H1 (cell line): ENCODE measurements around the gene LPGAT1. TPM values are rescaled to one million over a fixed set of nuclear protein-coding genes. Genes with fewer than 3 reads are reported as not detected.

Source experiments
- CTCF ChIA-PET: fragments of 300-600 bp; sonication (Branson Sonifier 250); formaldehyde crosslinking; loops from one replicate; lab custom pipeline; 2021; ENCODE audit not compliant: partially characterized antibody; lab: Charles Lee
- POLR2A ChIA-PET: fragments of 300-600 bp; sonication (Branson Sonifier 250); formaldehyde crosslinking; loops from one replicate; lab custom pipeline; 2021; ENCODE audit warnings: inconsistent platforms; ENCODE audit not compliant: partially characterized antibody; lab: Charles Lee
- DNase-seq, 2 experiments: peaks; one replicate each; pipeline versions ENCODE4 v3.0.0 to v3.0.0-alpha.2; 2010 to 2022; ENCODE audit warnings: low spot score in 2 of 2, low read depth in 1 of 2, mixed read lengths in 1 of 2
- FAIRE-seq: peaks from 2 replicates; lab custom pipeline; 2011; peaks lifted over from hg19 to GRCh38; lab: Jason Lieb, UNC
- H2AFZ ChIP-seq: 2 replicates; pipeline ENCODE4 v1.8.1; 2012; ENCODE audit warnings: low read length, inconsistent platforms
- H2AK5ac ChIP-seq: 2 replicates; pipeline ENCODE4 v1.6.1; 2013; ENCODE audit warnings: low read depth, low read length
- H2BK120ac ChIP-seq: replicated peaks from 2 replicates; pipeline ENCODE3; 2013; ENCODE audit warnings: low read depth, low read length, inconsistent platforms
- H2BK12ac ChIP-seq: 2 replicates; pipeline ENCODE4 v1.6.1; 2013; ENCODE audit warnings: low read depth, low read length
- H2BK15ac ChIP-seq: 2 replicates; pipeline ENCODE4 v1.6.1; 2013; ENCODE audit warnings: low read length
- H2BK20ac ChIP-seq: 2 replicates; pipeline ENCODE4 v1.6.1; 2013; ENCODE audit warnings: low read length
- H2BK5ac ChIP-seq: 2 replicates; pipeline ENCODE4 v1.6.1; 2013; ENCODE audit warnings: low read depth, low read length
- H3K14ac ChIP-seq: 2 replicates; pipeline ENCODE4 v1.6.1; 2013; ENCODE audit warnings: inconsistent platforms; ENCODE audit not compliant: insufficient read length
- H3K18ac ChIP-seq: 2 replicates; pipeline ENCODE4 v1.6.1; 2013; ENCODE audit warnings: low read length; ENCODE audit errors: extremely low read depth
- H3K23ac ChIP-seq: 2 replicates; pipeline ENCODE4 v1.6.1; 2013; ENCODE audit warnings: inconsistent platforms; ENCODE audit not compliant: insufficient read length
- H3K23me2 ChIP-seq: 2 replicates; pipeline ENCODE4 v1.6.1; 2013; ENCODE audit warnings: low read depth, low read length
- H3K27ac ChIP-seq: 2 replicates; pipeline ENCODE4 v1.6.1; 2011; ENCODE audit warnings: low read depth, low read length, inconsistent platforms
- H3K27me3 ChIP-seq, 4 experiments: replicated peaks in 1 of 4; 1 replicate in 1 of 4; 2 replicates in 3 of 4; pipeline versions ENCODE4 v1.6.1 to v1.8.1; 2011 to 2013; ENCODE audit warnings: low read length in 3 of 4, mild to moderate bottlenecking in 3 of 4, inconsistent platforms in 2 of 4, mixed read lengths in 2 of 4, moderate library complexity in 1 of 4; ENCODE audit not compliant: control insufficient read depth in 3 of 4, insufficient read depth in 3 of 4; ENCODE audit errors: extremely low read depth in 1 of 4
- H3K36me3 ChIP-seq, 4 experiments: 2 replicates each; pipeline versions ENCODE4 v1.6.1 to v1.8.1; 2011 to 2013; ENCODE audit warnings: mild to moderate bottlenecking in 4 of 4, low read length in 3 of 4, moderate library complexity in 2 of 4, control low read depth in 1 of 4, inconsistent platforms in 1 of 4; ENCODE audit not compliant: insufficient read depth in 4 of 4, control insufficient read depth in 2 of 4
- H3K4ac ChIP-seq: replicated peaks from 2 replicates; pipeline ENCODE3; 2013; ENCODE audit warnings: low read length, low read depth, mixed read lengths, inconsistent platforms; ENCODE audit not compliant: insufficient read length
- H3K4me1 ChIP-seq, 4 experiments: replicated peaks in 1 of 4; 1 replicate in 1 of 4; 2 replicates in 3 of 4; pipeline versions ENCODE4 v1.6.1 to v1.8.1; 2011 to 2013; ENCODE audit warnings: low read length in 3 of 4, inconsistent platforms in 2 of 4, mixed read lengths in 1 of 4; ENCODE audit not compliant: insufficient read depth in 4 of 4, control insufficient read depth in 3 of 4
- H3K4me2 ChIP-seq, 2 experiments: 2 replicates each; pipeline versions ENCODE4 v1.6.1 to v1.8.1; 2011 to 2013; ENCODE audit warnings: low read depth in 2 of 2, low read length in 2 of 2, control low read depth in 1 of 2, inconsistent platforms in 1 of 2, mild to moderate bottlenecking in 1 of 2; ENCODE audit not compliant: insufficient read depth in 1 of 2
- H3K4me3 ChIP-seq, 4 experiments: fragments of 200-600, 300-600 bp in 1 of 4; sonication (generic), shearing (Covaris generic), sonication (Bioruptor Twin) in 1 of 4; 2 replicates each; pipeline versions ENCODE4 v1.5.1 to v1.8.1; 2011 to 2016; ENCODE audit warnings: low read length in 4 of 4, low read depth in 3 of 4, control low read depth in 2 of 4, inconsistent platforms in 2 of 4, mild to moderate bottlenecking in 2 of 4, mixed read lengths in 1 of 4, moderate library complexity in 1 of 4; ENCODE audit not compliant: insufficient read depth in 2 of 4; ENCODE audit errors: extremely low read depth in 1 of 4
- H3K56ac ChIP-seq: replicated peaks from 2 replicates; pipeline ENCODE3; 2013; ENCODE audit warnings: low read depth, mild to moderate bottlenecking, mixed read lengths, low read length, inconsistent platforms; ENCODE audit not compliant: insufficient read length
- H3K79me1 ChIP-seq: 2 replicates; pipeline ENCODE4 v1.6.1; 2013; ENCODE audit warnings: low read depth, low read length, control low read depth
- H3K79me2 ChIP-seq, 2 experiments: 2 replicates each; pipeline versions ENCODE4 v1.6.1 to v1.8.1; 2012 to 2013; ENCODE audit warnings: low read length in 2 of 2, mild to moderate bottlenecking in 2 of 2, inconsistent platforms in 1 of 2; ENCODE audit not compliant: insufficient read depth in 2 of 2, control insufficient read depth in 1 of 2
- H3K9ac ChIP-seq, 4 experiments: replicated peaks in 1 of 4; 1 replicate in 1 of 4; 2 replicates in 3 of 4; pipeline versions ENCODE4 v1.6.1 to v1.8.1; 2011 to 2013; ENCODE audit warnings: low read depth in 3 of 4, low read length in 3 of 4, control low read depth in 2 of 4, mild to moderate bottlenecking in 2 of 4, moderate library complexity in 2 of 4, inconsistent platforms in 1 of 4; ENCODE audit errors: extremely low read depth in 1 of 4
- H3K9me3 ChIP-seq, 2 experiments: 2 replicates each; pipeline versions ENCODE4 v1.6.1 to v1.8.1; 2012 to 2013; ENCODE audit warnings: mild to moderate bottlenecking in 2 of 2, moderate library complexity in 2 of 2, control low read depth in 1 of 2, inconsistent platforms in 1 of 2, low read depth in 1 of 2, low read length in 1 of 2, mixed read lengths in 1 of 2; ENCODE audit not compliant: insufficient read depth in 2 of 2
- H4K20me1 ChIP-seq, 2 experiments: replicated peaks in 1 of 2; 2 replicates each; pipeline versions ENCODE3 to v1.8.1; 2011 to 2013; ENCODE audit warnings: inconsistent platforms in 2 of 2, low read length in 2 of 2, mild to moderate bottlenecking in 1 of 2; ENCODE audit not compliant: insufficient read depth in 2 of 2, control insufficient read depth in 1 of 2
- H4K5ac ChIP-seq: 2 replicates; pipeline ENCODE4 v1.6.1; 2013; ENCODE audit warnings: low read length, low read depth, mixed read lengths, inconsistent platforms; ENCODE audit not compliant: insufficient read length
- H4K8ac ChIP-seq: 2 replicates; pipeline ENCODE4 v1.8.0; 2013; ENCODE audit warnings: mild to moderate bottlenecking, moderate library complexity, low read length, inconsistent platforms; ENCODE audit not compliant: insufficient read depth; ENCODE audit errors: extremely low read depth
- H4K91ac ChIP-seq: replicated peaks from 2 replicates; pipeline ENCODE3; 2013; ENCODE audit warnings: low read length, mixed read lengths, inconsistent platforms; ENCODE audit not compliant: insufficient read length
- ATF3 ChIP-seq: IDR thresholded peaks from 2 replicates; pipeline ENCODE4 v1.6.1; 2011; ENCODE audit warnings: low read depth, mild to moderate bottlenecking, low read length; ENCODE audit not compliant: insufficient read depth
- BACH1 ChIP-seq: IDR thresholded peaks from 2 replicates; pipeline ENCODE4 v1.6.1; 2012; ENCODE audit warnings: low read length, improper control_type of control experiment
- JUN ChIP-seq: IDR thresholded peaks from 2 replicates; pipeline ENCODE4 v1.6.1; 2011; ENCODE audit warnings: low read depth, mild to moderate bottlenecking, improper control_type of control experiment, low read length
- RFX5 ChIP-seq: IDR thresholded peaks from 2 replicates; pipeline ENCODE4 v1.6.1; 2011; ENCODE audit warnings: low read depth, low read length, improper control_type of control experiment, borderline replicate concordance
- SP1 ChIP-seq: IDR thresholded peaks from 2 replicates; pipeline ENCODE4 v1.6.1; 2011; ENCODE audit warnings: low read depth, low read length
- SUZ12 ChIP-seq: fragments of 200-600 bp; sonication (generic); IDR thresholded peaks from 2 replicates; pipeline ENCODE4 v1.6.1; 2012; ENCODE audit warnings: mild to moderate bottlenecking, inconsistent platforms, low read length, moderate library complexity, mixed read lengths
- YY1 ChIP-seq: IDR thresholded peaks from 2 replicates; pipeline ENCODE4 v1.6.1; 2011; ENCODE audit warnings: low read depth, mild to moderate bottlenecking, low read length
- WGBS, 2 experiments: shearing (Covaris generic) in 1 of 2; methylation state at CpG; one replicate each; pipeline versions ENCODE4 v1.1.6 to v1.1.7; 2013 to 2015; ENCODE audit warnings: low lambda C conversion rate in 2 of 2, mixed read lengths in 2 of 2, inconsistent platforms in 1 of 2, low coverage in 1 of 2, missing lambda C conversion rate in 1 of 2; ENCODE audit not compliant: insufficient replicate concordance in 2 of 2, insufficient coverage in 1 of 2, insufficient read length in 1 of 2; ENCODE audit errors: extremely low coverage in 1 of 2, missing lambda C conversion rate in 1 of 2; 5-methylcytosine and 5-hydroxymethylcytosine counted together
- polyA plus RNA-seq, 7 experiments: library from polyadenylated mRNA; depleted of rRNA in 3 of 7; stranded (reverse) in 5 of 7; unstranded in 2 of 7; fragments of >200 nt in 5 of 7; fragments of 200-250 nt in 2 of 7; gene quantifications; 1 replicate in 5 of 7; 2 replicates in 1 of 7; 4 replicates in 1 of 7; pipeline versions ENCODE4 v1.2.1 to v1.2.3, GENCODE V29; 2011 to 2013; ENCODE audit warnings: missing spikeins in 2 of 7, mixed read lengths in 2 of 7
- total RNA-seq: library from RNA; stranded (reverse); fragmentation: NEBNext Ultra II Directional; extraction: Animal tissue kit (Norgen Biotek cat#: 25700); gene quantifications from 2 replicates; pipeline ENCODE4 v1.2.1, GENCODE V29; 2021

The LPGAT1 gene
- total and polyA plus RNA-seq, 2 of the 8 experiments (the other 6 are each of a cell fraction or from before 2014, with no cell fraction given): 2.3 to 13.5 TPM

- no peak overlapping the region for H4K91ac ChIP-seq
- no peak overlapping the region for H2BK12ac ChIP-seq
- no peak overlapping the region for H2AK5ac ChIP-seq
- no peak for DNase-seq
- no peak overlapping the region for H3K14ac ChIP-seq
- H2BK20ac ChIP-seq: no peak overlapping the region
- TF ChIP-seq YY1: no peak
- no peak for TF ChIP-seq JUN
- TF ChIP-seq BACH1: no peak
- no peak for TF ChIP-seq SP1
- TF ChIP-seq RFX5: no peak
- TF ChIP-seq ATF3: no peak
- no peak for TF ChIP-seq SUZ12
- no peak overlapping the region for H2BK15ac ChIP-seq
- WGBS, 2 experiments: 89% methylated on average over 2 of the region's 2 CpGs; no CpG with 5 or more reads in 1 of the 2 experiments
- no peak overlapping the region for H3K4ac ChIP-seq
- no peak overlapping the region for H3K4me3 ChIP-seq
- CTCF ChIA-PET: interaction anchor here (0.9 kb wide), 1 partner anchor 17 kb away, joined by 3 read pairs; no protein-coding TSS in a partner anchor
- H2AFZ ChIP-seq: no peak overlapping the region
- no peaks in the 10 kb centered on the region for H3K79me1 ChIP-seq
- no peak overlapping the region for H3K56ac ChIP-seq
- H3K79me2 ChIP-seq: no peaks in the 10 kb centered on the region
- H4K8ac ChIP-seq: no peak overlapping the region
- no peak overlapping the region for H3K18ac ChIP-seq
- H3K23ac ChIP-seq: no peak overlapping the region
- no peak overlapping the region for H3K9ac ChIP-seq
- no peak overlapping the region for H3K4me2 ChIP-seq
- H2BK120ac ChIP-seq: no peak overlapping the region
- no peaks in the 10 kb centered on the region for H3K9me3 ChIP-seq
- no peak overlapping the region for H3K27ac ChIP-seq
- no peaks in the 10 kb centered on the region for H3K36me3 ChIP-seq
- no peak overlapping the region for H2BK5ac ChIP-seq
- no peak overlapping the region for H4K5ac ChIP-seq
- POLR2A ChIA-PET: no interaction called here
- FAIRE-seq: no peak
- H4K20me1 ChIP-seq: no peaks in the 10 kb centered on the region
- no peaks in the 10 kb centered on the region for H3K23me2 ChIP-seq
- no peaks in the 10 kb centered on the region for H3K4me1 ChIP-seq
- no peaks in the 10 kb centered on the region for H3K27me3 ChIP-seq
Measured at GRCh38 chr1:211808475-211808874, 22.1 kb downstream of the LPGAT1 start.
